Measurements from ENCODE around the gene SBNO2.

SBNO2 gene

DNA sequence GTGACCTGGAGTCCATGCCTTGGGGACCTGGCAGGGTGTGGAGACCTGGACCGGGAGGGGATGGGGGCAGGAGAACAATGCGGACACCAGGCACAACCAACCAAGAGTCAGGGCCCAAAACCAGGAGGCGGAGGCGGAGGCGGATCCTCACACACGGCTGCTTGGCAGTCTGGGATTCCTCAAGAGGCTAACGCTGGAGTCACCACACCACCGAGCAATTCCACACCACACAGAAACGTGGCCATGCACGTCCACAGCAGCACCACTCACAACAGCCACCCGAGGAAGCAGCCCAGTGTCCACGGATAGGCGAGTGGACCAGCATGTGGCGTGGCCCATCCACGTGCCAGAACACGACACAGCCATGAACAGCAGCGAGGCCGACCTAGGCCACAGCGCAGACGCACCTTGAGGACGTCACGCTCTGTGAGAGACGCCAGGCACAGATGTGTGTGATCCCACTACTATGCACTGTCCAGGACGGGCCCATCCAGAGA is 17.7 kb downstream of the SBNO2 start:
- Histone ChIP-seq H3K9me3 (ENCODE audit: control extremely low read depth in 1 of 5, control insufficient read depth in 4 of 5, insufficient read depth in 2 of 5, low read depth in 1 of 5, low read length in 4 of 5) (no peaks in the 10 kb centered on the region), H3K27ac (ENCODE audit: insufficient read depth in 1 of 2, low read depth in 1 of 2, low read length in 2 of 2, poor library complexity in 1 of 2, severe bottlenecking in 2 of 2) (no peak overlapping the region), H3K36me3 (ENCODE audit: control insufficient read depth in 4 of 4, insufficient read depth in 4 of 4, low read length in 3 of 4) (peaks cover 2 to 32% (median 15%) of the 10 kb centered on the region in 4 experiments), H3K4me3 (ENCODE audit: control insufficient read depth in 1 of 7, extremely low read depth in 1 of 7, insufficient read depth in 4 of 7, low read depth in 2 of 7, low read length in 6 of 7) (no peak overlapping the region), H3K27me3 (replicated peaks in 2 of 5; ENCODE audit: control insufficient read depth in 4 of 5, insufficient read depth in 5 of 5, low read length in 4 of 5) (no peaks in the 10 kb centered on the region), H3K4me1 (ENCODE audit: control extremely low read depth in 1 of 4, control insufficient read depth in 4 of 4, insufficient read depth in 4 of 4, low read length in 3 of 4) (no peaks in the 10 kb centered on the region)
- ChIA-PET POLR2A (no interaction called here), CTCF (no interaction called here)
- no peak for DNase-seq
- WGBS (ENCODE audit: insufficient coverage), result 93% methylated on average over 23 of the region's 24 CpGs

DNA sequence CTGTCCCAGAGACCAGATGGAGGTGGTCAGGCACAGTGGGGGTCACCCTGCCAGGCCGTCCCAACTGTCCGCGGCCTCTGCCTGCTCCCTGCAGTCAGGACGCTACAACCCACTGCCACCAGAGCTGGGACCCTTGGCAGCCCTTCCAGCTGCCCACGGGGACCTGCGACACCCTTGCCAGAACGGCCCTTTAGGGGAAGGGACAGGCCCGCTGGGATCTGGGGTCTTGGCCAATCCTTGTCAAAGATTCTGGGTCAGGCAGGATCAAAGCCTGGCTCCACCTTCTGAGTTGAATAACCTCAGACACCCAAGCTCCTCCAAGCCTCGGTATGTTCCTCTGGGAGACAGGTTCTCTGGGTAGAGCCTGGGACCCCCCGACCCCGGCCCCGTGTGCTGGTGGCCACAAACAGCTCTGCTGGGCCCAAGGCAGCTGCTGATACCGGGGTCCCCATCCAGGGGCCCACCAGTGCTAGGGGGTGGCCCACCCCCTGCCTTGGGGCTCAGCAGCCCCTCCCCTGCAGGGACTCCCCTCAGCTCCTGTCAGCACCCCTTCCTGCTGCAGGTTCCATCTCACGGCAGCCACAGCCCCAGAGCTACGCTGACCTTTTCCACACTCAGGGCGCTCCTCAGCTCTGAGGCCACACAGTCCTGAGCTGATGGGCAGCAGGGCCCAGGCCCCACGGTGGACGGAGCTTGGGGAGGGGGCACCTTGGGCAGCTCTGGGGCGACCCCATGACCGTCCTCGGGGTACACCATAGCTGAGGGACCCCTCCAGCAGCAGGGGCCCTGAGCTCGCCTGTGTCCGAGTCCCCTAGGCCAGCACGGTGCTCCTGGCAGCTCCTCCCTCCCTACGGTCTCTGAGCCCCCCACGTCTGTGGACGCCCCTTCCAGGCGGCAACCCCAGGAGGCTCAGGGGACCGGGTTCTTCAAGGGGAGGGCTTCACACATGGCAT is 18.4 kb downstream of the SBNO2 start:
- POLR2A ChIA-PET, result interaction anchor here (0.6 kb wide), 1 partner anchor 45 kb away, joined by 3 read pairs; no protein-coding TSS in a partner anchor

DNA sequence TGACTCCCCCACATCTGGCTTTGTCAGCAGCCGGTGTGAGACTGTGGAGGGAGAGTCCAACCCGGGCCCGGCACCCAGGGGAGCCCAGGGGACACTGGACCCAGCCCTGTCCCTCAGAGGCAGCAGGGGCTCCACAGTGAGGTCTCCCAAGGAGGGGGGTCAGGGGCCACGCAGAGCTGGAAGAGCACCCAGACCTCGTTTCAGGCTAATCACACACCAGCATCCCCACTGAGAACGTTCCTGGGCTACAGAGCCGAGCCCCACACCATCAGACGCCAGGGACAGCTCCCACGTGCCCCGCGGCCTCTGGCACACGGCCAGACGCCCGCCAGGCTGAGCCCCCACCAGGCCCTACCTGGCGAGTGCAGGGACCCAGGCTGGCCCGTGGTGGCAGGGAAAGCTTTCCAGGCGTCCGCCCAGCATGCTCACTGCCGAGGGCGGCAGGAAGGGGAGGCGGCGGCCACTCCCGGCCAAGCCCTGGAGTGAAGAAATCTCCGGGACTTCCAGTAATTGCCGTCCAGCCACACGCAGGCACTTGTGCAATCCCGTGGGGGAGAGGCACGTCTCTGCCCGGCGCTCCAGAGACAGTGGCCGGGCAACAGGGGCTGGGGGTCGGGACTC is 19.2 kb downstream of the SBNO2 start:
- CTCF ChIA-PET, result interaction anchor here (1.6 kb wide), 1 partner anchor 21 kb away, joined by 5 read pairs; no protein-coding TSS in a partner anchor
- DNase-seq, result no peak
- Histone ChIP-seq H3K36me3 (ENCODE audit: control insufficient read depth in 4 of 4, insufficient read depth in 4 of 4, low read length in 3 of 4) (peaks cover 4 to 44% (median 22%) of the 10 kb centered on the region in 4 experiments), H3K27me3 (replicated peaks in 2 of 5; ENCODE audit: control insufficient read depth in 4 of 5, insufficient read depth in 5 of 5, low read length in 4 of 5) (no peaks in the 10 kb centered on the region), H3K4me3 (ENCODE audit: control insufficient read depth in 1 of 7, extremely low read depth in 1 of 7, insufficient read depth in 4 of 7, low read depth in 2 of 7, low read length in 6 of 7) (no peak overlapping the region), H3K27ac (ENCODE audit: insufficient read depth in 1 of 2, low read depth in 1 of 2, low read length in 2 of 2, poor library complexity in 1 of 2, severe bottlenecking in 2 of 2) (no peak overlapping the region), H3K4me1 (ENCODE audit: control extremely low read depth in 1 of 4, control insufficient read depth in 4 of 4, insufficient read depth in 4 of 4, low read length in 3 of 4) (no peaks in the 10 kb centered on the region), H3K9me3 (ENCODE audit: control extremely low read depth in 1 of 5, control insufficient read depth in 4 of 5, insufficient read depth in 2 of 5, low read depth in 1 of 5, low read length in 4 of 5) (no peaks in the 10 kb centered on the region)
- WGBS (ENCODE audit: insufficient coverage), result 95% methylated on average over 29 of the region's 32 CpGs
- POLR2A ChIA-PET, result no interaction called here

More for the DNA sequence above, 18.4 kb downstream of the SBNO2 start:
- Histone ChIP-seq H3K9me3 (ENCODE audit: control extremely low read depth in 1 of 5, control insufficient read depth in 4 of 5, insufficient read depth in 2 of 5, low read depth in 1 of 5, low read length in 4 of 5) (no peaks in the 10 kb centered on the region), H3K4me1 (ENCODE audit: control extremely low read depth in 1 of 4, control insufficient read depth in 4 of 4, insufficient read depth in 4 of 4, low read length in 3 of 4) (no peaks in the 10 kb centered on the region), H3K4me3 (ENCODE audit: control insufficient read depth in 1 of 7, extremely low read depth in 1 of 7, insufficient read depth in 4 of 7, low read depth in 2 of 7, low read length in 6 of 7) (no peak overlapping the region), H3K27me3 (replicated peaks in 2 of 5; ENCODE audit: control insufficient read depth in 4 of 5, insufficient read depth in 5 of 5, low read length in 4 of 5) (no peaks in the 10 kb centered on the region), H3K36me3 (ENCODE audit: control insufficient read depth in 4 of 4, insufficient read depth in 4 of 4, low read length in 3 of 4) (peaks cover 4 to 37% (median 22%) of the 10 kb centered on the region in 4 experiments), H3K27ac (ENCODE audit: insufficient read depth in 1 of 2, low read depth in 1 of 2, low read length in 2 of 2, poor library complexity in 1 of 2, severe bottlenecking in 2 of 2) (no peak overlapping the region)
- CTCF ChIA-PET, result interaction anchor here (1.6 kb wide), 1 partner anchor 22 kb away, joined by 5 read pairs; no protein-coding TSS in a partner anchor
- DNase-seq, result no peak
- 91% methylated on average over 26 of the region's 29 CpGs for WGBS (ENCODE audit: insufficient coverage)

DNA sequence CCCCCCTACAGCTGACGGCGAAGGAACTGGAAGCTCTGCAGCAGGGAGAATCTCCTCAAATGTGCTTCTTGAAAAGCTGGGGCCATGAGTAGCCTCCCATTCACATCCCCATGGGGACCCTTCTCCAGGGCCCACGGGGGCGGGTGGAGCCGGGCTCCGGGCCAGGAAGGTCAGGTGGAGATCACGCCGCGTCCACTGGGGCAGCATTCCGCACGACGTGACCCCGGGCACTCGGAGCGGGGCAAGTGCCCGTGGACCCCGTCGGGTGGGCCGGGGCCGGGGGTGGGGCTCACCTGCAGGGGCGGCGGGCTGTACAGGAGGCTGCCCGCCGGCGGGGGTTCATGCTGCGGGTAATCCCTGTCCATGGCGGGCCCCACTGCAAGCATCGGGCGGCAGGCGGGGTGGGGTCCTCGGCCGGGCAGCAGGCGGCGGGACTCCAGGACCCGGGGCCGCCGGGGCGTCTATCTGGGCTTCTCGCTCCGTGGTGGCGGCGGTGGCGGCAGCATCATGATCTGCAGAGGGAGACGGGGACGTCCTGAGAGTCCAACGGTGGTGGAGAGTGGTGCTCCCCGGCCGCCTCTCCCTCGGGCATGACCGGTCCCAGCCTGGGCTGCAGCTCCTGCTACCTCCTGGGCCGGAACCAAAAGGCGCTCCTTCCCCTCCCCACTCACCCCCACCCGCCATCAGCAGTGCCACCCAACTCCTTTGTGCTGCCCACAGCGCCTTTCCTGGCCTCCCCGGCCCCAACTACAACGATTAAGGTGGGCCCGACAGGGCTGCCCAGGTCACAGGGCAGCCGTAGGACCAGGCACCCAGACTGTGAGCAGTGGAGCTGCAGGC is 20.0 kb downstream of the SBNO2 start:
- Histone ChIP-seq H3K4me3 (ENCODE audit: control insufficient read depth in 1 of 7, extremely low read depth in 1 of 7, insufficient read depth in 4 of 7, low read depth in 2 of 7, low read length in 6 of 7) (no peak overlapping the region), H3K9me3 (ENCODE audit: control extremely low read depth in 1 of 5, control insufficient read depth in 4 of 5, insufficient read depth in 2 of 5, low read depth in 1 of 5, low read length in 4 of 5) (no peaks in the 10 kb centered on the region), H3K36me3 (ENCODE audit: control insufficient read depth in 4 of 4, insufficient read depth in 4 of 4, low read length in 3 of 4) (peaks cover 4 to 51% (median 23%) of the 10 kb centered on the region in 4 experiments), H3K27me3 (replicated peaks in 2 of 5; ENCODE audit: control insufficient read depth in 4 of 5, insufficient read depth in 5 of 5, low read length in 4 of 5) (no peaks in the 10 kb centered on the region), H3K27ac (ENCODE audit: insufficient read depth in 1 of 2, low read depth in 1 of 2, low read length in 2 of 2, poor library complexity in 1 of 2, severe bottlenecking in 2 of 2) (no peak overlapping the region), H3K4me1 (ENCODE audit: control extremely low read depth in 1 of 4, control insufficient read depth in 4 of 4, insufficient read depth in 4 of 4, low read length in 3 of 4) (no peaks in the 10 kb centered on the region)
- CTCF ChIA-PET, result interaction anchor here (1.6 kb wide), 1 partner anchor 20 kb away, joined by 5 read pairs; no protein-coding TSS in a partner anchor
- DNase-seq, result no peak
- POLR2A ChIA-PET, result no interaction called here
- 96% methylated on average over 43 of the region's 58 CpGs for WGBS (ENCODE audit: insufficient coverage)

DNA sequence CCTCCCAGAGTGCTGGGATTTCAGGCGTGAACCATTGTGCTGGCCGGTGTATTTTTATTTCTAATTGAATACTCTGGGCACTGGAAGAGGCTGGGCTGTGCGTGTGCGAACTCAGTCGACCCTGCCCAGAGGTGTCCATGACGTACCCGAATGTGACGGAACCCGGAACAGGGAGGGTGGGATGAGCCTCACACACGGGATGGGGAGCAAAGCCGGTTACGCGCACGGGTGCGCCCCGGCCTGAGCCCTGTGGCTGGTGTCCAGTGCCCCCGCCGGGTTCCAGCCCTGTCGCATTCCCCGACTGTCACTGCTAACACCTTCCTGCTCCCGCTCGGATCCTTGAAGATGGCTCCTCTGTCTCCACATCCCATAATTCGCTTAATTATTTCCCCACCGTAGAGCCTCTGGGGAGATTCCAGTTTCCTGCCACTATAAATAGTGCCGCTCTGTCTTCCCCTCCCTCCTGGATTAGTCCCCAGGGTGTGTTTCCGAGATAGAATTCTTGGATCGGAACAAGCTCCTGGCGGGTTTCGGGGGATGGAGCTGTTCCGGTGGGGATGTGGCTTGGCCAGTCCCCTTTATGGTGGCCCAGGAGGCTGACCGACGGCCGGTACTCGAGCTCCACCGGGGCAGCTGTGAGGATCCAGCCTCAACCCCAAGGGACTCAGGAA is 22.0 kb downstream of the SBNO2 start:
- WGBS (ENCODE audit: insufficient coverage), result 95% methylated on average over 34 of the region's 35 CpGs
- ChIA-PET CTCF (no interaction called here), POLR2A (no interaction called here)
- Histone ChIP-seq H3K27ac (ENCODE audit: insufficient read depth in 1 of 2, low read depth in 1 of 2, low read length in 2 of 2, poor library complexity in 1 of 2, severe bottlenecking in 2 of 2) (no peak overlapping the region), H3K27me3 (replicated peaks in 2 of 5; ENCODE audit: control insufficient read depth in 4 of 5, insufficient read depth in 5 of 5, low read length in 4 of 5) (no peaks in the 10 kb centered on the region), H3K4me1 (ENCODE audit: control extremely low read depth in 1 of 4, control insufficient read depth in 4 of 4, insufficient read depth in 4 of 4, low read length in 3 of 4) (no peaks in the 10 kb centered on the region), H3K4me3 (ENCODE audit: control insufficient read depth in 1 of 7, extremely low read depth in 1 of 7, insufficient read depth in 4 of 7, low read depth in 2 of 7, low read length in 6 of 7) (no peak overlapping the region), H3K36me3 (ENCODE audit: control insufficient read depth in 4 of 4, insufficient read depth in 4 of 4, low read length in 3 of 4) (peaks cover 2 to 53% (median 25%) of the 10 kb centered on the region in 4 experiments), H3K9me3 (ENCODE audit: control extremely low read depth in 1 of 5, control insufficient read depth in 4 of 5, insufficient read depth in 2 of 5, low read depth in 1 of 5, low read length in 4 of 5) (no peaks in the 10 kb centered on the region)
- no peak for DNase-seq

DNA sequence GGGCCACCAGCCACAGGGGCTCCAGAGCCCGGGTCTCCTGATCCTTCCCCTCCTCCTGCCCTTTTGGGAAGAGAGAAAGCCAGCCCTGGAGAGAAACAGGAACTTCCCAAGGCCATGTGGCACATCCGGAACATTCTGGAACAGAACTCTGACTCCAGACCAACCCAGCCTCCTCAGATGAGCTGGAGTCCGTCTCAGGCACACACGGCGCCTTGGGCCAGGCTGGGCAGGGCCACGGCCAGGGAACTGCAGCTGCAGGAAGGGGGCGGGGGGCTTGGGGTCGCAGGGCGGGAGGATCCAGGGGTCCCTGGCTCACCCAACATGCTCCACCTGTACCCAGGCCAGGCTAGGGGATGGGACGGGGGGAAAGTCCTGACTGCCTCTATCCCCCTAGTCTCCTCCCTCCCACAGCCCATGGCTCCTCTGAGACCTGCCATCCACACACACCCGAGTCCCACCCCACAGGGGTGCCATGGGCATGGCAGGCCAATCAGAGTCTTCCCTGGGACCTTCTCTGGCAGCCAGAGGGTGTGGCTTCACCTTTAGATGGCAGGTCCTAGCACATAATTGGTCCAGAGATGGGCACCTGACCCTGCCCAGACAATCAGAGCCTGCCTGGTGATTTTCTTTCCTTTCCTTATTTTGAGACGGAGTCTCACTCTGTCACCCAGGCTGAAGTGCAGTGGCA is 22.9 kb downstream of the SBNO2 start:
- WGBS (ENCODE audit: insufficient coverage), result 98% methylated on average over 11 of the region's 12 CpGs
- no peak for DNase-seq
- POLR2A ChIA-PET, result no interaction called here
- H3K9me3 ChIP-seq (ENCODE audit: control extremely low read depth in 1 of 5, control insufficient read depth in 4 of 5, insufficient read depth in 2 of 5, low read depth in 1 of 5, low read length in 4 of 5), result no peaks in the 10 kb centered on the region
- H3K4me3 ChIP-seq (ENCODE audit: control insufficient read depth in 1 of 7, extremely low read depth in 1 of 7, insufficient read depth in 4 of 7, low read depth in 2 of 7, low read length in 6 of 7), result no peak overlapping the region
- no peaks in the 10 kb centered on the region for H3K4me1 ChIP-seq (ENCODE audit: control extremely low read depth in 1 of 4, control insufficient read depth in 4 of 4, insufficient read depth in 4 of 4, low read length in 3 of 4)
- CTCF ChIA-PET, result no interaction called here
- H3K27me3 ChIP-seq (replicated peaks in 2 of 5; ENCODE audit: control insufficient read depth in 4 of 5, insufficient read depth in 5 of 5, low read length in 4 of 5), result no peaks in the 10 kb centered on the region
- no peak overlapping the region for H3K27ac ChIP-seq (ENCODE audit: insufficient read depth in 1 of 2, low read depth in 1 of 2, low read length in 2 of 2, poor library complexity in 1 of 2, severe bottlenecking in 2 of 2)
- H3K36me3 ChIP-seq (ENCODE audit: control insufficient read depth in 4 of 4, insufficient read depth in 4 of 4, low read length in 3 of 4), result peaks cover 2 to 56% (median 29%) of the 10 kb centered on the region in 4 experiments
